ENCODE data around the gene DPP6.
"Not testable (repeated sequence)": the region's sequence is repeated elsewhere in the genome, so short reads cannot be mapped to it uniquely, and the experiment has no call there.

DPP6 gene

DNA sequence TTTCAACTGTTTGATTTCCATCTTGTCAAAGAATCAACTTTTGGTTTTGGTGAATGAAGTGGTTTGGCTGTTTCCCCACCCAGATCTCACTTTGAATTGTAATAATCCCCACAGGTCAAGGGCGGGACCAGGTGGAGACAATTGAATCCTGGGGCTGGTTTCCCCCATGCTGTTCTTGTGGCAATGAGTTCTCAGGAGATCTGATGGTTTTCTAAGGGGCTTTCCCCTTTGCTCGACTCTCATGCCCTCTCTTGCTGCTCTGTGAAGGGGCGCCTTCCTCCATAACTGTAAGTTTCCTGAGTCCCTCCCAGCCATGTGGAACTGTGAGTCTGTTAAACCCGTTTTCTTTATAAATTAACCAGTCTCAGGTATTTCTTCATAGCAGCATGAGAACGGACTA lies 68.6 kb downstream of the DPP6 start:
- H3K36me3 ChIP-seq (ENCODE audit: control insufficient read depth, insufficient read depth, low read length); H3K4me3 ChIP-seq (ENCODE audit: insufficient read depth, low read depth, low read length); H3K9me3 ChIP-seq (ENCODE audit: control insufficient read depth, low read length); H3K4me1 ChIP-seq (ENCODE audit: control insufficient read depth, insufficient read depth, low read length); H3K27me3 ChIP-seq (ENCODE audit: control insufficient read depth, insufficient read depth, low read length, poor library complexity, severe bottlenecking); H3K27ac ChIP-seq (ENCODE audit: insufficient read depth, low read depth, low read length, poor library complexity, severe bottlenecking): not testable (repeated sequence)
- 73 to 74% methylated on average over 5 of the region's 5 CpGs for WGBS, 2 experiments

- H3K36me3 ChIP-seq (ENCODE audit: control insufficient read depth, insufficient read depth, low read length); H3K27ac ChIP-seq (ENCODE audit: insufficient read depth, low read depth, low read length, poor library complexity, severe bottlenecking); H3K4me1 ChIP-seq (ENCODE audit: control insufficient read depth, insufficient read depth, low read length); H3K27me3 ChIP-seq (ENCODE audit: control insufficient read depth, insufficient read depth, low read length, poor library complexity, severe bottlenecking); H3K9me3 ChIP-seq (ENCODE audit: control insufficient read depth, low read length); H3K4me3 ChIP-seq (ENCODE audit: insufficient read depth, low read depth, low read length): not testable (repeated sequence)
- WGBS, 2 experiments = 87 to 90% methylated on average over 6 to 7 of the region's 10 CpGs
These were observed 70.5 kb downstream of the DPP6 start for GRCh38 chr7:154122720-154123119.

DNA sequence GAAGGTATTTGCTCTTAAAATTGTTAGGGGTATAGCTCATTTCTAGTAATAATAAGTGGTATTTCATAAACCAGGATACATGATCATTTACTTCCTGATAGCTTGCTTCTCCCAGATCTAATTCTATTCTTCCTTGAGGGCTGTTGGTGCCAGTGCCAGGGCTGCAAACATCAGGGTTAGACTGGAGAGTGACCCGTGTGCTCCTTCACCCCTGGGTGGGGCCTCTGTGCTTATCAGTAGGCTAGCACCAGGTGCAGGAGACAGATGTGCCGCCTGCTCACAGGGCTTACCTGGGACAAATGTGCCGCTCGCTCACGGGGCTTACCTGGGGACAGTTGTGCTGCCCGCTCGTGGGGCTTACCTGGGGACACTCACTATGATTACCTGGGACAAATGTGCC lies 71.2 kb downstream of the DPP6 start:
- not testable (repeated sequence) for H3K27ac ChIP-seq (ENCODE audit: insufficient read depth, low read depth, low read length, poor library complexity, severe bottlenecking); H3K4me1 ChIP-seq (ENCODE audit: control insufficient read depth, insufficient read depth, low read length); H3K27me3 ChIP-seq (ENCODE audit: control insufficient read depth, insufficient read depth, low read length, poor library complexity, severe bottlenecking); H3K36me3 ChIP-seq (ENCODE audit: control insufficient read depth, insufficient read depth, low read length); H3K4me3 ChIP-seq (ENCODE audit: insufficient read depth, low read depth, low read length); H3K9me3 ChIP-seq (ENCODE audit: control insufficient read depth, low read length)
- WGBS, 2 experiments = 90 to 95% methylated on average over 7 of the region's 7 CpGs

- not testable (repeated sequence) for H3K4me1 ChIP-seq (ENCODE audit: control insufficient read depth, insufficient read depth, low read length); H3K4me3 ChIP-seq (ENCODE audit: insufficient read depth, low read depth, low read length); H3K27me3 ChIP-seq (ENCODE audit: control insufficient read depth, insufficient read depth, low read length, poor library complexity, severe bottlenecking); H3K9me3 ChIP-seq (ENCODE audit: control insufficient read depth, low read length); H3K27ac ChIP-seq (ENCODE audit: insufficient read depth, low read depth, low read length, poor library complexity, severe bottlenecking); H3K36me3 ChIP-seq (ENCODE audit: control insufficient read depth, insufficient read depth, low read length)
- WGBS, 2 experiments = 80 to 94% methylated on average over 3 to 4 of the region's 5 CpGs
These were observed 76.9 kb downstream of the DPP6 start for GRCh38 chr7:154129142-154129541.

DNA sequence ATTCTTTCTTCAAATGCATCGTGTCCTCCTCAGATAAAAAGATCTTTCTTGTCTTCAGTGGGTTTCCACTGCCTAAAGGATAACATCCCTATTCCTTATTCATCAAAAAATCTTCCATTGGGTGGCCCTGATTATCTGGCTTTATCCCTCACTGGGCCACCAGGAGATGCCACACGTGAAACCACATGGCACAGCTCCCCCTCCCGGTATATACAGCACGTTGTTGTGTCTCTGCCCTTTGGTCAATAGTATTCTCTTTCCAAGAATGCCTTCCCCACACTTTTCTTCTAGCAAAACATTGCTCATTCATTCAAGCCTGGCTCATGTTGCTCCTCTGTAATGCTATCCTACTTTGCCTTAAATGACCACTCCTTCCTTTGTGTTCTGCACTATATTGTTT lies 80.4 kb downstream of the DPP6 start:
- 92 to 95% methylated on average over 1 of the region's 4 CpGs for WGBS, 2 experiments
- H3K27ac ChIP-seq (ENCODE audit: insufficient read depth, low read depth, low read length, poor library complexity, severe bottlenecking); H3K4me3 ChIP-seq (ENCODE audit: insufficient read depth, low read depth, low read length); H3K27me3 ChIP-seq (ENCODE audit: control insufficient read depth, insufficient read depth, low read length, poor library complexity, severe bottlenecking); H3K36me3 ChIP-seq (ENCODE audit: control insufficient read depth, insufficient read depth, low read length); H3K9me3 ChIP-seq (ENCODE audit: control insufficient read depth, low read length); H3K4me1 ChIP-seq (ENCODE audit: control insufficient read depth, insufficient read depth, low read length): not testable (repeated sequence)

DNA sequence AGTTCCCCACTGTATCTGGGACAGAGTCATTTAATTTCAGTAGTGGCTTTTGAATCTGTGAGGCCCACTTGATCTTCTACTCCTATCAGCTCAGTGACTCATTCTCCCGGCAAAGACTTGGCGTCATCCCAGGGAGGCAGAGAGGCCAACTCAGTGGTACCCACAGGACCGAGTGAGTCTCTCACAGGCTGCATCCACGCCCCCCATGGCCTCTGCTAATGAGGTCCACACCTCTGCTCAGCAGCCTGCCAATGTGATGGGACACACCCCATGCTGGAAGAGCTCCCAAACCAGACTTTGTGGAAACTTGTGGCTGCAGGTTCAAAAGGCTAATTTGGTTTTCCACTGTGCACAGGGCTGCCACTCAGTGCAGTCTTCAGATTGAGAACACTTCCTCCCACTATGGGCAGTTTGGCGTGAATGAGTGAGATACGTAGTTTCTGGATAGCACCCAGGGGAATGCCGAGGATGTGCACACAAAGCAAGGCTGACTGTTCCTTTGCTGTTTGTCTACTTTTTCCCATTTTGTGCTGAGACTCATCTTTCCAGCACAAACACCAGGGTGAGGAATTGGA lies 81.6 kb downstream of the DPP6 start:
- not testable (repeated sequence) for H3K9me3 ChIP-seq (ENCODE audit: control insufficient read depth, low read length); H3K4me1 ChIP-seq (ENCODE audit: control insufficient read depth, insufficient read depth, low read length); H3K27ac ChIP-seq (ENCODE audit: insufficient read depth, low read depth, low read length, poor library complexity, severe bottlenecking); H3K4me3 ChIP-seq (ENCODE audit: insufficient read depth, low read depth, low read length); H3K27me3 ChIP-seq (ENCODE audit: control insufficient read depth, insufficient read depth, low read length, poor library complexity, severe bottlenecking); H3K36me3 ChIP-seq (ENCODE audit: control insufficient read depth, insufficient read depth, low read length)
- WGBS, 2 experiments = 75 to 89% methylated on average over 3 to 4 of the region's 7 CpGs

- not testable (repeated sequence) for H3K9me3 ChIP-seq (ENCODE audit: control insufficient read depth, low read length); H3K27ac ChIP-seq (ENCODE audit: insufficient read depth, low read depth, low read length, poor library complexity, severe bottlenecking); H3K4me1 ChIP-seq (ENCODE audit: control insufficient read depth, insufficient read depth, low read length); H3K4me3 ChIP-seq (ENCODE audit: insufficient read depth, low read depth, low read length); H3K27me3 ChIP-seq (ENCODE audit: control insufficient read depth, insufficient read depth, low read length, poor library complexity, severe bottlenecking); H3K36me3 ChIP-seq (ENCODE audit: control insufficient read depth, insufficient read depth, low read length)
- WGBS, 2 experiments = no CpG with 5 or more reads among the region's 1 CpG
These were observed 82.5 kb downstream of the DPP6 start for GRCh38 chr7:154134698-154135097.

GRCh38 chr7:154135646-154136045 lies 83.4 kb downstream of the DPP6 start:
- not testable (repeated sequence) for H3K4me1 ChIP-seq (ENCODE audit: control insufficient read depth, insufficient read depth, low read length); H3K4me3 ChIP-seq (ENCODE audit: insufficient read depth, low read depth, low read length); H3K27me3 ChIP-seq (ENCODE audit: control insufficient read depth, insufficient read depth, low read length, poor library complexity, severe bottlenecking); H3K9me3 ChIP-seq (ENCODE audit: control insufficient read depth, low read length); H3K36me3 ChIP-seq (ENCODE audit: control insufficient read depth, insufficient read depth, low read length); H3K27ac ChIP-seq (ENCODE audit: insufficient read depth, low read depth, low read length, poor library complexity, severe bottlenecking)

DNA sequence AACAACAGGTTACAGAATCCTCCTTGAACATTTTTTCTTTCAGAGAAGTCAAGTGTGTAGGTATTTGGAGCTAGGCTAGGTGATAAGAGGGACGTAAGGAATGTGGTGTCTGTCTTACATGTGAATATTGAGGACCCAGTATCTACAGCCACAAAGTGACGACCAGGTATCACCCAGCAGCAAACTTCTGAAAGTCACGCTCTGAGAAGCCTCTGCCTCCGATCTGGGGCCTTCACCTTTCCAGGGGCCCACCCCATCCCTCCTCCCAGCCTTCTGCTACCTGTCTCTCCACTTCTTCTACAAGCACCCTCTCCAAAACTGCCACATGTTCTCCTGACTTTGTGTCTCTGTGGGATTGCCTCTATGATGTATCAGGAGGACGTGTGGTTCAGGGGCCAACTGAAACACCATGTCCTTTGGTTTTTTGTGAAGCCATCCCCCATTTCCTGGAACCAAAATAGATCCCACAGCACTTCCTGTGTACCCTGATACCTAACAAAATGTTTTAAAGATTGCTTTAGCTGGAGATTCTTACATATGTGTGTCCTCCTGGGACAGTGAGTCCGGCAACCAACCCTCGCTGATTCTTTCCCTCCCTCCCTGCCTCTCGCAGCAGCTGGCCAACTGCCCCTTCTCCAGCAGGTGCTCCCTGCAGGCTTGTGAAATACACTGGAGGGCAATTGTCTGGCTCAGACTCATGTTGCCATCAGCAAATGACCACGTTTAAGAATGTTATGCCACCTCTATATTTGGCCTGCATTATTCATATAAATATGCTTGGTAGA lies 93.9 kb downstream of the DPP6 start:
- H3K27ac ChIP-seq (ENCODE audit: insufficient read depth, low read depth, low read length, poor library complexity, severe bottlenecking); H3K4me1 ChIP-seq (ENCODE audit: control insufficient read depth, insufficient read depth, low read length); H3K9me3 ChIP-seq (ENCODE audit: control insufficient read depth, low read length); H3K27me3 ChIP-seq (ENCODE audit: control insufficient read depth, insufficient read depth, low read length, poor library complexity, severe bottlenecking); H3K36me3 ChIP-seq (ENCODE audit: control insufficient read depth, insufficient read depth, low read length); H3K4me3 ChIP-seq (ENCODE audit: insufficient read depth, low read depth, low read length): not testable (repeated sequence)
- WGBS, 2 experiments = 94 to 96% methylated on average over 3 to 4 of the region's 9 CpGs

DNA sequence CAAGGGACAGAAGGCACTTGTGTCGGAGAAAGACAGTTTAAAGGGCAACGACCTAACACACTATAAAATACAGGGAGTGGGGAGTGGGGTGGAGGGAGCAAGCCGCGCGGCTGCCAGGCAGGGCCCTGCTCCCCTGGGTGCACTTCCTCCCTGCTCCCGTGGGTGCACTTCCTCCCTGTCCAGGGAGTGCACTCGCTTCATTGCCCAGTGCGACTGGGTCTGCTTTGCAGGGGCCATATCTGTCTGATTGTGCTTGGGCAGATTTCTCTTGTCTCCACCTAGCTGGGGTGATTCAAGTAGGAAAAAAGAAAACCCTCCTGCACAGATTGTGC lies 94.5 kb downstream of the DPP6 start:
- not testable (repeated sequence) for H3K4me1 ChIP-seq (ENCODE audit: control insufficient read depth, insufficient read depth, low read length); H3K36me3 ChIP-seq (ENCODE audit: control insufficient read depth, insufficient read depth, low read length); H3K27me3 ChIP-seq (ENCODE audit: control insufficient read depth, insufficient read depth, low read length, poor library complexity, severe bottlenecking); H3K4me3 ChIP-seq (ENCODE audit: insufficient read depth, low read depth, low read length); H3K27ac ChIP-seq (ENCODE audit: insufficient read depth, low read depth, low read length, poor library complexity, severe bottlenecking); H3K9me3 ChIP-seq (ENCODE audit: control insufficient read depth, low read length)
- WGBS, 2 experiments = no CpG with 5 or more reads among the region's 8 CpGs

Measured in ectodermal cell (in vitro differentiated cells).